ENCODE results near the gene NEGR1.

NEGR1 gene

GRCh38 chr1:71509051-71509595, 773.2 kb downstream of the NEGR1 start:
- in situ Hi-C loops (cut with MboI; ENCODE audit: low sequenced_read_pairs) = no loop called here

GRCh38 chr1:71502006-71502405, 780.3 kb downstream of the NEGR1 start:
- in situ Hi-C loops (cut with MboI; ENCODE audit: low sequenced_read_pairs) = no loop called here

- in situ Hi-C loops (cut with MboI; ENCODE audit: low sequenced_read_pairs) = no loop called here
Observed at GRCh38 chr1:71498542-71498941, 783.8 kb downstream of the NEGR1 start.

- in situ Hi-C loops (cut with MboI; ENCODE audit: low sequenced_read_pairs) = no loop called here
Observed at GRCh38 chr1:71494163-71494562, 788.2 kb downstream of the NEGR1 start.

GRCh38 chr1:71492298-71493041, 789.9 kb downstream of the NEGR1 start:
- in situ Hi-C loops (cut with MboI; ENCODE audit: low sequenced_read_pairs) = no loop called here

- in situ Hi-C loops (cut with MboI; ENCODE audit: low sequenced_read_pairs) = no loop called here
Observed at GRCh38 chr1:71490432-71490831, 791.9 kb downstream of the NEGR1 start.

- in situ Hi-C loops (cut with MboI; ENCODE audit: low sequenced_read_pairs) = no loop called here
Observed at GRCh38 chr1:71488555-71489252, 793.6 kb downstream of the NEGR1 start.

GRCh38 chr1:71473331-71473730, 809.0 kb downstream of the NEGR1 start:
- in situ Hi-C loops (cut with MboI; ENCODE audit: low sequenced_read_pairs) = no loop called here

- in situ Hi-C loops (cut with MboI; ENCODE audit: low sequenced_read_pairs) = no loop called here
Observed at GRCh38 chr1:71465093-71465492, 817.2 kb downstream of the NEGR1 start.

- in situ Hi-C loops (cut with MboI; ENCODE audit: low sequenced_read_pairs) = no loop called here
Observed at GRCh38 chr1:71464016-71464415, 818.3 kb downstream of the NEGR1 start.

GRCh38 chr1:71463144-71463543, 819.2 kb downstream of the NEGR1 start:
- in situ Hi-C loops (cut with MboI; ENCODE audit: low sequenced_read_pairs) = no loop called here

- in situ Hi-C loops (cut with MboI; ENCODE audit: low sequenced_read_pairs) = no loop called here
Observed at GRCh38 chr1:71462247-71462646, 820.1 kb downstream of the NEGR1 start.

GRCh38 chr1:71461416-71461815, 820.9 kb downstream of the NEGR1 start:
- in situ Hi-C loops (cut with MboI; ENCODE audit: low sequenced_read_pairs) = no loop called here

- in situ Hi-C loops (cut with MboI; ENCODE audit: low sequenced_read_pairs) = no loop called here
Observed at GRCh38 chr1:71448444-71448843, 833.9 kb downstream of the NEGR1 start.

GRCh38 chr1:71438626-71439025, 843.7 kb downstream of the NEGR1 start:
- in situ Hi-C loops (cut with MboI; ENCODE audit: low sequenced_read_pairs) = no loop called here

- in situ Hi-C loops (cut with MboI; ENCODE audit: low sequenced_read_pairs) = no loop called here
Observed at GRCh38 chr1:71435951-71436350, 846.4 kb downstream of the NEGR1 start.

- in situ Hi-C loops (cut with MboI; ENCODE audit: low sequenced_read_pairs) = no loop called here
Observed at GRCh38 chr1:71434240-71434639, 848.1 kb downstream of the NEGR1 start.

GRCh38 chr1:71428029-71428428, 854.3 kb downstream of the NEGR1 start:
- in situ Hi-C loops (cut with MboI; ENCODE audit: low sequenced_read_pairs) = no loop called here

- in situ Hi-C loops (cut with MboI; ENCODE audit: low sequenced_read_pairs) = no loop called here
Observed at GRCh38 chr1:71427066-71427465, 855.3 kb downstream of the NEGR1 start.

- in situ Hi-C loops (cut with MboI; ENCODE audit: low sequenced_read_pairs) = no loop called here
Observed at GRCh38 chr1:71424536-71424935, 857.8 kb downstream of the NEGR1 start.

GRCh38 chr1:71422221-71422620, 860.1 kb downstream of the NEGR1 start:
- in situ Hi-C loops (cut with MboI; ENCODE audit: low sequenced_read_pairs) = no loop called here

GRCh38 chr1:71417421-71417820, 864.9 kb downstream of the NEGR1 start:
- in situ Hi-C loops (cut with MboI; ENCODE audit: low sequenced_read_pairs) = no loop called here

Measured in HL-60/S4 treated with phorbol 12-myristate 13-acetate at 8.2 ng/mL for 4 days and 3 days (cell line).